NCI-H2029 (cell line): ENCODE data around the gene TMPRSS9.

ENCODE experiments used
- DNase-seq: peaks from one replicate; lab custom pipeline; 2025; lab: John Stamatoyannopoulos, UW

The TMPRSS9 gene

DNA sequence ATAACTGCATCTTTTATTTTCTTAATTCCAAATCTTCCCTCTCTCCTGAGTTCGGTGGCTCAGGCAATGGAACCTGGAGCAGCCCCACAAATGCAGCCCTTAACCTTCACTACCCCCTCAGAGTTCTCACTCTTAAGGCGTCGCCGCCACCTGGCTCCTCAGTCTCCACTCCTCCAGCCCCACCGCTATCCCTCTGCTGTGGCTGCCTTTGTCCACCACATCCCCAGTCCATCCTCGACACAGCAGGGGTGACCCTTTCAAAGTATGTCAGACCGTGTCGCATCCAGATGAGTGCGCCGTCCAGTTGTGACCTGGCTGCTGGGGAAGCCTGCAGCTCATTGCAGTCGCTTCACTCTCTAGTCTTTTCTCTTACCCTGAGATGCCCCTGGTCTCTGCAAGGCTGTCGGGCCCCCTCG, 30.6 kb upstream of the TMPRSS9 start:
- no peak for DNase-seq

DNA sequence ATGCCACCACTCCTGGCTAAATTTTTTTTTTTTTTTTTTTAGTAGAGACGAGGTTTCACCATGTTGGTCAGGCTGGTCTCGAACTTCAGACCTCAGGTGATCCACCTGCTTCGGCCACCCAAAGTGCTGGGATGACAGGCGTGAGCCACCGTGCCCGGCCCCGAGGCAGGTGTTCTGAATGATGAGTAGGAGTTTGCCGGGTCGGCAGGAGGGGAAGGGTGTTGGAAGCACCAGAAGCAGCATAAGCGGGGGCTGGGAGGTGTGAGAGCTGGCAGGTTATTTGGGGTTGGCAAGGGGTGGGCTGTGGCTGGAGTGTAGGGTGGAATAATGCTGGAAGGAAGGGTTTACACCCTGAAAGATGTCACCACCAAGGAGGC, 29.8 kb upstream of the TMPRSS9 start:
- DNase-seq: no peak

DNA sequence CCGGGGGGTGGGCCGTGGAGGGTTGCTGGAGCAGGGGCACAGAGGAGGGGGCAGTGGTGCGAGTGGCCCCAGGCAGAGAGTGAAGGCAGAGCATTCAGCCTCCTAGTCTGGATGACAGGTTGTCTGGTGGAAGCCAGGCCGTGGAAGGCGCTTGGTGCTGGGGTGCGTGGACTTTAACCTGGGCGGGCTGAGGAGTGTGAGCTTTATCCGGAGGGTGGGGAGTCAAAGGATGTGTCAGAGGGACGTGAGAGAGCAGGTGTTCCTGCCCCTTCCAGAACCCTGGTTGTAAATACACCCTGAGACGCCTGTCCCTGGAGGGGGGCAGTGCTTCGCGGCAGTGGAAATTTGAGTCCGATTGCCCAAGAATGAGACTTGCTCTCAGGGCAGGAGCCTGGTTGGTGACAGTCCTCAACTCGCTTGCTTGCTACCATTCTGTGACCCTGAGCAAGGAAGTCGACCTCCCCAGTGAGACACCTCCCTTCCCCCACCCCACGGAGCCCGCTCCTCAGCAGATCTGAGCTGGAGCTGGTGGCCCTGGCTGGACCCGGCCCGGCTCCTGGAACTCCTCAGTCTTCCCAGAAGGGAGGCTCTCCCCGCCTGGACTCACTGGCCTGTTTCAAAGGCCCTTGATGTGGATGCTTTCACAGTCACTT, 29.3 kb upstream of the TMPRSS9 start:
- DNase-seq: peak; percentile 71

GRCh38 chr19:2331601-2332246, 28.3 kb upstream of the TMPRSS9 start:
- DNase-seq: no peak

DNA sequence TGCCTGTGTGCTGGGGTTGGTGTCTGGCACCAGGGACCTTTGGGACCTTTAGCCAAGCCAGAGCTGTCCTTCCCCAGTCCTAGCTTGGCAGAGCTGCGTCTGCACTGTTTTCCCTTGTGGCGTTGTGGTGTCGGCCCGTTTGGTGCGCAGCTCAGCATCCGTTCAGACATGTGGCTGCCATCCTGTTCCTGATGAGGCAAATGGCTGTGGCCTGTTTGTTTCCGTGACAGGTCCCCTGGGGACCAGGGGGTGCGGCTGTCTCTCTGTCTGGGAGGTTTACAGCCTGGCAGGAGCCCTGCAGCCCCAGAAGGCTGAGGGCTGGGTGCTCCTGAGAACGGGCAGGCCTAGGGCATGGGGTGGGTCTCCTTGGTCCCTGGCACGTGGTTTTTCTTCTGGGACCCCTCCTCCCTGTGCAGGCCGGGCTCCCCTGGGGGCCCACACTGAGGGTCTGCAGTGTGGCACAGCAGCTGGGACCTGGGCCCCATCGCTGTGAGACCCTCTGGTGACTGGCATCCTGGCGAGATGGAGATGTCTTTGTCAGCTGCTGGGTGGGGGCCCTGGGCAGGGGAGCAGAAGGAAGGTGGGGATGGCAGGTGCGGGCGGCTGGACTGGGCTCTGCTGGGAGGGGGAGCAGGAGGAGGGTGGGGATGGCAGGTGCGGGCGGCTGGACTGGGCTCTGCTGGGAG, 27.6 kb upstream of the TMPRSS9 start:
- no peak for DNase-seq

DNA sequence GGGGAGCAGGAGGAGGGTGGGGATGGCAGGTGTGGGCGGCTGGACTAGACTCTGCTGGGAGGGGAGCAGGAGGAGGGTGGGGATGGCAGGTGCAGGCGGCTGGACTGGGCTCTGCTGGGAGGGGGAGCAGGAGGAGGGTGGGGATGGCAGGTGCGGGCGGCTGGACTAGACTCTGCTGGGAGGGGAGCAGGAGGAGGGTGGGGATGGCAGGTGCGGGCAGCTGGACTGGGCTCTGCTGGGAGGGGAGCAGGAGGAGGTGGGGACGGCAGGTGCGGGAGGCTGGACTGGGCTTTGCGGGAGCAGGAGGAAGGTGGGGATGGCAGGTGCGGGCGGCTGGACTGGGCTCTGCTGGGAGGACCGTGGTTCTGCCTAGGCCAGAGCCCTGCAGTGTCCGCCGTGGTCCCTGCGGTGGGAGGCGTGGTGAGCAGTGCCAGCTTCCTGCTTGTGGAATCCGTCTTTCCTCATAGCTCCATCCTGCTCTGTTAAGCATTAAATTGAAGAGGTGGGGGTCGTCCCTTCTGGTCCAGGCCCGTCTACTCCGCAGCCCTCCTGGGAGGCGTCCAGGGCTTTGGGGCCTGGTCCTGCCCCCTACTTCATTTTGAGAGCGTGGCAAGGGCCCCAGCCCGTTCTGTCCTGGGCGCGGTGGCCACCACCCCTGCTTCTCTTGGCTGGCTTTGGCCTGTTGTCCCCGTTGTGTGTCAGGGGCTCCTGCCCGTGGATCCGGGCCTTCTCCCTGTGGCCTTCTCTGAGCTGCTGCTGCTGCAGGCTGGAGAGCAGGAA, 26.8 kb upstream of the TMPRSS9 start:
- peak; percentile 90 for DNase-seq

DNA sequence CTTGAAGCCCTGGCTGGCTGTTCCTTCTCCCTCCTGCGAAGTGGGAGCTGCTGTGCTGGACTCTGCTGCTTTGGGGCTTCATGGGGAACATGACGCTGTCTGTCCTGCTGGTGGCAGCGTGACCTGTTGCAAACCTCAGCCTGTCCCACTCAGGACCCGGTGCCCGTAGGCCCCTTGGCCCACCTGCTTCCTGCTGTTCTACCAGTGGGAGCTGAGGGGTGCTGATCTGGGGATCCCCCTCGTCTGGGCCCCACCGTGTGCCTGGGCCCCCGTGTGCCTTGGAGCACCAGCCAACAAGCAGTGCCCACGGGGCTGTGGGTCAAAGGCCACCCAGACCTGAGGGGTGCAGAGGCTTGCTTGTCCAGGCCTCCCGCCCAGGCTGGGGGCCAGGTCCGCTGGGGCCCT, 26.3 kb upstream of the TMPRSS9 start:
- DNase-seq: no peak

- no peak for DNase-seq
Observed at GRCh38 chr19:2334426-2334825, 25.6 kb upstream of the TMPRSS9 start.

DNA sequence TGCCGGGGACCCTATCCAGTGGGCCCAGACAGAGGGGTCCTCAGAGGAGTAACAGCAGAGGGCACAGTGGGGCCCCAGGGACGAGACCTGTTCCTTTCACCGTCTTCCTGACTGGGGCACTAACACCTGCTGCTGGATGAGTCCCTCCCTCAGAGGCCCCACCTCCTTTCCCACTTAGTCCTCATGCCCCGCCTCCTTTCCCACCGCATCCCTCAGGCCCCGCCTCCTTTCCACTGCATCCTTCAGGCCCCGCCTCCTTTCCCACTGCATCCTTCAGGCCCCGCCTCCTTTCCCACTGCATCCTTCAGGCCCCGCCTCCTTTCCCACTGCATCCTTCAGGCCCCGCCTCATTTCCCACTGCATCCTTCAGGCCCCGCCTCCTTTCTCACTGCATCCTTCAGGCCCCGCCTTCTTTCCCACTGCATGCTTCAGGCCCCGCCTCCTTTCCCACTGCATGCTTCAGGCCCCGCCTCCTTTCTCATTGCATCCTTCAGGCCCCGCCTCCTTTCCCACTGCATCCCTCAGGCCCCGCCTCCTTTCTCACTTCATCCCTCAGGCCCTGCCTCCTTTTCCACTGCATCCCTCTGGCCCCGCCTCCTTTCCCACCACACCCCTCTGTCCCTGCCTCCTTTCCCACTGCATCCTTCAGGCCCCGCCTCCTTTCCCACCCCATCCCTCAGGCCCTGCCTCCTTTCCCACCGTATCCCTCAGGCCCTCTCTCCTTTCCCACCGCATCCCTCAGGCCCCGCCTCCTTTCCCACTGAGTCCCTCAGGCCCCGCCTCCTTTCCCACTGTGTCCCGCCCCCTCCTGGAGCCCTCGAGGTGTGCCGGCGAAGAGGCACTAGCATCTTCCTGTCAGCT, 24.8 kb upstream of the TMPRSS9 start:
- DNase-seq: no peak

GRCh38 chr19:2335848-2336247, 24.2 kb upstream of the TMPRSS9 start:
- DNase-seq: no peak

DNA sequence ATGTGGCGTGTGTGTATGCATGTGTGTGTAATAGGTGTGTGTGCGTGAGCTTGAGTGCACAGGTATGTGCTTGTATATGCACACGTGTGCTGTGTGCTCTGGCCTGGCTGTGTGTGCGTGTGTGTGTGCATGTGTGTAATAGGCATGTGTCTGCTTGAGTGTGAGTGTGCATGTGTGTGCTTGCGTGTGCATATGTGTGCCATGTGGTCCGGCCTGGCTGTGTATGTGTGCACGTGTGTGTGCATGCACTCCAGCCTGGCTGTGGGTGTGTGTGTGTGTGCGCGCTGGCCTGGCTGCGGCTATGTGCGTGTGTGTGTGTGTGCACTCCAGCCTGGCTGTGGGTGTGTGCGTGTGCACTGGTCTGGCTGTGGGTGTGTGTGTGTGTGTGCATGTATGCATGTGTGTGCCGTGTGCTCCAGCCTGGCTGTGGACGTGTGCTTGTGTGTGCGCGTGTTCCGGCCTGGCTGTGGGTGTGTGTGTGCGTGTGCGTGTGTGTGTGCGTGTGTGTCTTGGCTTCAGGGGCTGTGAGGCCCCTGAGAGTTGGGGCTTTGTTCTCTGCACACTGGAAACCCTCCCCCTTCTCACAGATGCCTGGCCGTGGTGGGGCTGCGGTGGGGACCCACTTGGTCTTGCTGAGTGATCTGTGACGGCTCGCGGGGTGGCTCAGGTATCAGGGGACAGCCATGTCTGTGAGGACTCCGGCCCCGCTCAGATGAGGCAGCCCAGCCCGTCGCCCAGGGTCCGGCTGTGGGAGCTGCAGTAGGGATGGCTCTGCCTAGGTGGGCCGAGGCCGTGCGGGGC, 23.3 kb upstream of the TMPRSS9 start:
- DNase-seq: no peak

- no peak for DNase-seq
Observed at GRCh38 chr19:2337329-2337707, 22.7 kb upstream of the TMPRSS9 start.

GRCh38 chr19:2338055-2338615, 21.9 kb upstream of the TMPRSS9 start:
- DNase-seq: no peak

DNA sequence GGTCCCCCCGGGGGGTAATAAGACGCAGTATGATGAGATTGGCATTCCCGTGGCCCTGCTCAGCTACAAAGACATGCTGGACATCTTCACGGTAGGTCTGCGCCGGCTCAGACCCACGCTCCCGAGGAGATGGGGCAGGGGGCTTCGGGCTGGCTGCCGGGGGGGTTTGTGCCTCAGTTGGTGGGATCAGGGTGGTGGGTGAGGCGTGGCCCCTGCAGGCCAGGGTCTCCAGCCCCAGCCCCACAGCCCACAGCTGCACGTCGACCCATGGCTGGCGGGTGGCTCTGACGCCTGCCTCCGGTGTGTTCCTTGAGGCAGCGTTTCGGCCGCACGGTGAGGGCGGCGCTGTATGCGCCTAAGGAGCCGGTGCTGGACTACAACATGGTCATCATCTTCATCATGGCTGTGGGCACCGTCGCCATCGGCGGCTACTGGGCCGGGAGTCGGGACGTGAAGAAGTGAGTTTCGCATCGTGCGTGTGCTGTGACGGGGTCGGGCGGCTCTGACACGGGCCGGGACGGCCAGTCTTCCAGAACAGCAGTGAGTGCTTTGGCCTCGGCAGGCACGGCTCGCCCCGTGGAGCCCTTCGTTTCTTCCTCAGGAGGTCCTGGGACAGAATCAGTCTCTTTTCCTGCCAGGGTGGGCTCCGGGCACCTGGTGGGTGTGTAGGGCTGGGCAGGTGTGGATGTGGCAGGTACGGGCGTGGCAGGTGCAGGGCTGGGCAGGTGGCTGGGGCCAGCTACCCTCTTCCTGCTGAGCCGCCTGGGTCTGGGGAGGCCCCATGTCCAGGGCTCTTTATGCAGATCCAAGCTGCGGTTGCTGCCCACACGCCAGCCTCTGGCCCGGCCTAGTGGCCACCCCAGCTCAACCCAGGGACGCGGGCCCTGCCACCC, 21.1 kb upstream of the TMPRSS9 start:
- DNase-seq: no peak

GRCh38 chr19:2339644-2340310, 20.3 kb upstream of the TMPRSS9 start:
- DNase-seq: no peak

DNA sequence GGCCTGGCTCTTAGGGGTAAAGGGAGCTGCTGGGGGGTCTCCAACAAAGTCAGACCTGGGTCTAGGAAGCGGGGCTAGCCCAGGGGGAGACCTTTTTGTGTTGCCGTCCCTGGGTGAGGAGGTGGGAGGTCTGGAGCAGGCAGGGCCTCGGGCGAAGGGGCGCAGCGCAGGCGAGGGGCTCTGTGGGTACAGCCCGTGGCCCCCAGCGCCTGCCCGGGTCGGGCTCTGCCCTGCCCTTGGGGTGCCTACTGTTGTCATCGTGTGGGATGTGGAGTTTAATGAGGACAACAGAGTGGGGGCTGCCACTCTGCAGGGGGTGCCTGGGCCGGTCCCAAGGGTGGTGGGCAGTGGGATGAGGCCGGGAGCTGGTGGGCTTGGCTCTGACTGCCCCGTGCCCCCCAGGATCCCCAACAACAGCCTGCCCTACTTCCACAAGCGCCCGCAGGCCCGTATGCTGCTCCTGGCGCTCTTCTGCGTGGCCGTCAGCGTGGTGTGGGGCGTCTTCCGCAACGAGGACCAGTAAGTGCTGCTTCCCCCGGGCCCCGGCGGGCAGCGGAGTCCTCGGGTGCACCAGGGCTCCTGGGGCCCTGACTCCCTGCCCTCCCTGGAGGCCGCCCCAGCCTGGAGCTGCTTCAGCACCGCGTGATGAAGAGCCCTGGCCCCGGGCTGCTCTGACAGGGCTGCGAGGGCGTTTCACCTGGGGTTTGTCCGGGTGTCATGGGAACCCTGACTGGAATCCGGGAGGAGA, 19.4 kb upstream of the TMPRSS9 start:
- no peak for DNase-seq

DNA sequence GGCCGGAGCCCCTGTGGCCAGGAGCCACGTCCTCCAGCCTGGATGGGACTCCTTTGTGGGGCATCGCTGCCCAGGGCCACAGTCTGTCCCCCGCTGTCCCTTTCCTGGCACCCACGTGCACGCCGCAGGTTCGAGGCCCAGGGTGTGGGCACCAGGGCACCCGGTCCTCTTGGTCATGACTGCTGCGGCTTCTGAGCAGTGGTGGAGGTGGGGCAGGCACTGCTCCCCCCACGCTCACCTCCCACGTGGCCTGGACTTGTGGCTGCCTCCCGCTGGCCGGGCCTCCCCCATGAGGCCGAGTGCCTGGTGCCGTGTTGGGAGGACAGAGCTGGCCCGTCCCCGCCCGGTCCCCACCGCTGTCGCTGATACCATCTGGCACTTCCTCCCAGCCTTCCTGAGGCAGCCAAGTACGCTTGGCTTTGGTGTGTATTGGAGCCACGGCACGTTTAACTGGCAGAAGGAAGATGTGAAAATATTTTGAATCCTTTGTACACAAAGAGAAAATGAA, 18.8 kb upstream of the TMPRSS9 start:
- DNase-seq: no peak

DNA sequence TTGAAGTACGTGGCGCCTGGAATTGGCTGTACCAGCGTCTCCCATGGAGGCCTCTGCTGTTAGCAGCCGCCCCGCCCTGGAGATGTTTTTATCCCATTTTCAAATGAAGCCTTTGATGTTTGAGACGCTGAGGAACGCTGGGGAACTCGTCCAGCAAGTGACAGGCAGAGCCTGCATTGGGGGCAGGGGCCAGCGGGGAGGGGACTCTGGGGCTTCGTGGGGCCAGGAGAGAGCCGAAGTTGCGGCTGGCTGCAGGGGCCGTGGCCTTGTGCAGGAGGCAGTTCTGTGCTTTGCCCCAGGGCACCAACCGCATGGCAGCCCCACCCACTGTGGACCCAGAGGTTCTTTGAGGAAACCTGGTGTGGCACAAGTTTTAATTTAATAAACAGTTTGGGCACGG, 18.1 kb upstream of the TMPRSS9 start:
- no peak for DNase-seq
